HG03469 (cell line): ENCODE data around the gene NUMBL.
"Not testable (repeated sequence)": the region's sequence is repeated elsewhere in the genome, so short reads cannot be mapped to it uniquely, and the experiment has no call there.

Experiments used
- ATAC-seq: cut with Tn5 transposase; IDR thresholded peaks from one replicate; pipeline ENCODE4 v1.9.1; 2021; ENCODE audit warnings: mild to moderate bottlenecking, moderate library complexity, moderate number of reproducible peaks; ENCODE audit not compliant: unreplicated experiment

NUMBL gene

GRCh38 chr19:40633207-40633606 is 57.2 kb downstream of the NUMBL start:
- no peak for ATAC-seq

GRCh38 chr19:40632311-40633036 is 58.0 kb downstream of the NUMBL start:
- ATAC-seq = no peak

GRCh38 chr19:40630571-40631160 is 59.8 kb downstream of the NUMBL start:
- no peak for ATAC-seq

- ATAC-seq = no peak
Observed at GRCh38 chr19:40629346-40629745, 61.1 kb downstream of the NUMBL start.

- ATAC-seq = no peak
Observed at GRCh38 chr19:40627486-40628279, 62.8 kb downstream of the NUMBL start.

GRCh38 chr19:40626918-40627317 is 63.5 kb downstream of the NUMBL start:
- no peak for ATAC-seq

- ATAC-seq = no peak
Observed at GRCh38 chr19:40625406-40626120, 64.9 kb downstream of the NUMBL start.

GRCh38 chr19:40624369-40625153 is 65.9 kb downstream of the NUMBL start:
- not testable (repeated sequence) for ATAC-seq

GRCh38 chr19:40623403-40624251 is 66.8 kb downstream of the NUMBL start:
- ATAC-seq = no peak

GRCh38 chr19:40622773-40623075 is 67.7 kb downstream of the NUMBL start:
- no peak for ATAC-seq

- ATAC-seq = no peak
Observed at GRCh38 chr19:40621966-40622772, 68.3 kb downstream of the NUMBL start.

- no peak for ATAC-seq
Observed at GRCh38 chr19:40621283-40621682, 69.2 kb downstream of the NUMBL start.

- ATAC-seq = no peak
Observed at GRCh38 chr19:40620161-40620485, 70.3 kb downstream of the NUMBL start.

- ATAC-seq = no peak
Observed at GRCh38 chr19:40619333-40620160, 70.9 kb downstream of the NUMBL start.

GRCh38 chr19:40617961-40618360 is 72.5 kb downstream of the NUMBL start:
- ATAC-seq = no peak

- ATAC-seq = no peak
Observed at GRCh38 chr19:40616941-40617340, 73.5 kb downstream of the NUMBL start.

- ATAC-seq = no peak
Observed at GRCh38 chr19:40616178-40616577, 74.3 kb downstream of the NUMBL start.
